Thoracic aorta (tissue), 2 donors: ENCODE results near the gene RNASE7. TPM values are rescaled to one million over a fixed set of nuclear protein-coding genes. Genes with fewer than 3 reads are reported as not detected.

ENCODE experiments used
- ATAC-seq: fragments of 150-250 bp; one replicate; pipeline ENCODE4 v1.8.0; 2017; ENCODE audit warnings: low read depth; ENCODE audit not compliant: insufficient number of reproducible peaks, low FRiP score
- DNase-seq: peaks from one replicate; pipeline ENCODE4 v3.0.0-alpha.2; 2020; ENCODE audit warnings: low spot score
- H3K27ac ChIP-seq, 2 donors: fragments of 200-600 bp; sonication (generic); 1 replicate in 1 of 2; 2 replicates in 1 of 2; pipeline ENCODE4 v1.5.1; 2016; ENCODE audit warnings: mild to moderate bottlenecking in 2 of 2, moderate library complexity in 2 of 2
- H3K27me3 ChIP-seq: fragments of 200-600 bp; sonication (generic); replicated peaks from 2 replicates; pipeline ENCODE4 v1.6.0; 2016; ENCODE audit warnings: mild to moderate bottlenecking; ENCODE audit not compliant: insufficient read depth
- H3K36me3 ChIP-seq: fragments of 200-600 bp; sonication (generic); one replicate; pipeline ENCODE4 v1.5.1; 2016
- H3K4me1 ChIP-seq, 2 donors: fragments of 200-600 bp; sonication (generic); 1 replicate in 1 of 2; 2 replicates in 1 of 2; pipeline versions ENCODE4 v1.5.1 to v1.6.0; 2016; ENCODE audit warnings: low read depth in 2 of 2, mild to moderate bottlenecking in 1 of 2; ENCODE audit not compliant: control insufficient read depth in 1 of 2
- H3K4me3 ChIP-seq: fragments of 200-600 bp; sonication (generic); 2 replicates; pipeline ENCODE4 v1.5.1; 2016; ENCODE audit warnings: mild to moderate bottlenecking
- H3K9me3 ChIP-seq: fragments of 200-600 bp; sonication (generic); 2 replicates; pipeline ENCODE4 v1.5.1; 2016
- total RNA-seq, 2 donors: library from RNA; depleted of rRNA; stranded (reverse); fragments of >200 nt; gene quantifications; one replicate each; pipeline versions ENCODE4 v1.1.0 to v1.2.3, GENCODE V29; 2016
- TF ChIP-seq, protein P1 (sequence below): fragments of 200-600 bp; sonication (generic); IDR thresholded peaks from one replicate; pipeline ENCODE4 v1.5.1; 2019; ENCODE audit warnings: antibody characterized with exemption

Gene RNASE7
- total RNA-seq, 2 donors from 2014 or later: 0.27 TPM; not detected in 1

- Histone ChIP-seq H3K4me3 (no peak overlapping the region), H3K27ac (no peak overlapping the region), H3K27me3 (no peaks in the 10 kb centered on the region), H3K4me1 (peaks cover 8 to 10% of the 10 kb centered on the region in 2 donors), H3K9me3 (no peaks in the 10 kb centered on the region), H3K36me3 (no peaks in the 10 kb centered on the region)
- DNase-seq (no peak), ATAC-seq (no peak)
- TF ChIP-seq, protein P1, sequence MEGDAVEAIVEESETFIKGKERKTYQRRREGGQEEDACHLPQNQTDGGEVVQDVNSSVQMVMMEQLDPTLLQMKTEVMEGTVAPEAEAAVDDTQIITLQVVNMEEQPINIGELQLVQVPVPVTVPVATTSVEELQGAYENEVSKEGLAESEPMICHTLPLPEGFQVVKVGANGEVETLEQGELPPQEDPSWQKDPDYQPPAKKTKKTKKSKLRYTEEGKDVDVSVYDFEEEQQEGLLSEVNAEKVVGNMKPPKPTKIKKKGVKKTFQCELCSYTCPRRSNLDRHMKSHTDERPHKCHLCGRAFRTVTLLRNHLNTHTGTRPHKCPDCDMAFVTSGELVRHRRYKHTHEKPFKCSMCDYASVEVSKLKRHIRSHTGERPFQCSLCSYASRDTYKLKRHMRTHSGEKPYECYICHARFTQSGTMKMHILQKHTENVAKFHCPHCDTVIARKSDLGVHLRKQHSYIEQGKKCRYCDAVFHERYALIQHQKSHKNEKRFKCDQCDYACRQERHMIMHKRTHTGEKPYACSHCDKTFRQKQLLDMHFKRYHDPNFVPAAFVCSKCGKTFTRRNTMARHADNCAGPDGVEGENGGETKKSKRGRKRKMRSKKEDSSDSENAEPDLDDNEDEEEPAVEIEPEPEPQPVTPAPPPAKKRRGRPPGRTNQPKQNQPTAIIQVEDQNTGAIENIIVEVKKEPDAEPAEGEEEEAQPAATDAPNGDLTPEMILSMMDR: no peak
Observed at GRCh38 chr14:21043974-21044618, 1.9 kb downstream of the RNASE7 start.

DNA sequence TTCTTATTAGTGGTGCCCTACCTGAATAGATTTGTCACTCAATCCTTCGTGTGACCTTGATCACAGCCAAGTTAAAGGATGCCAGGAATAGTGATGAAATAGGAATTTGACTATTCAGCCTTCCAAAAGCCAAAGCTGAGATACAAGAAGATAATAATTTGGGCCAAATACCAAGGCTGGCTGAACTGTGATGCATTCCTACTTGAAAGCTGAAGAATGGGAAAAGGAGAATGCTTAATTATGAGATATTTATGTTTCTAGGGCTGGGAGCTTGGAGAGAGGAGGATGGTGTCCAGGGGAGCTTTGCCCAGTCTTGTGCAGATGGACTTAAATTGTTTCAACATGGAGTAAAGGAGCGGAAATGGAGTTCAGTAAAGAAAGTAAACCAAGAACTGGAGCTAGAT, 5.2 kb downstream of the RNASE7 start:
- Histone ChIP-seq H3K9me3 (no peaks in the 10 kb centered on the region), H3K36me3 (no peaks in the 10 kb centered on the region), H3K4me3 (no peak overlapping the region), H3K27me3 (no peaks in the 10 kb centered on the region), H3K4me1 (no peaks in the 10 kb centered on the region), H3K27ac (no peak overlapping the region)
- TF ChIP-seq, protein P1: no peak
- DNase-seq (no peak), ATAC-seq (no peak)

GRCh38 chr14:21048638-21049037, 6.5 kb downstream of the RNASE7 start:
- DNase-seq: no peak
- no peaks in the 10 kb centered on the region for H3K36me3 ChIP-seq
- no peaks in the 10 kb centered on the region for H3K4me1 ChIP-seq
- no peak overlapping the region for H3K4me3 ChIP-seq
- TF ChIP-seq, protein P1: no peak
- no peaks in the 10 kb centered on the region for H3K27me3 ChIP-seq
- no peak overlapping the region for H3K27ac ChIP-seq
- no peaks in the 10 kb centered on the region for H3K9me3 ChIP-seq
- no peak for ATAC-seq

- H3K4me1 ChIP-seq: no peaks in the 10 kb centered on the region
- ATAC-seq (no peak), DNase-seq (no peak)
- H3K4me3 ChIP-seq: no peak overlapping the region
- H3K27ac ChIP-seq: no peak overlapping the region
- H3K36me3 ChIP-seq: no peaks in the 10 kb centered on the region
- no peaks in the 10 kb centered on the region for H3K27me3 ChIP-seq
- H3K9me3 ChIP-seq: no peaks in the 10 kb centered on the region
- TF ChIP-seq, protein P1: no peak
Observed at GRCh38 chr14:21049271-21049673, 7.1 kb downstream of the RNASE7 start.

GRCh38 chr14:21050597-21050996, 8.4 kb downstream of the RNASE7 start:
- H3K27ac ChIP-seq: no peak overlapping the region
- no peaks in the 10 kb centered on the region for H3K4me1 ChIP-seq
- H3K4me3 ChIP-seq: no peak overlapping the region
- H3K36me3 ChIP-seq: no peaks in the 10 kb centered on the region
- DNase-seq: no peak
- ATAC-seq: no peak
- TF ChIP-seq, protein P1: no peak
- H3K9me3 ChIP-seq: no peaks in the 10 kb centered on the region
- no peaks in the 10 kb centered on the region for H3K27me3 ChIP-seq
